HepG2 (cell line): ENCODE data around the gene RNF40. TPM values are rescaled to one million over a fixed set of nuclear protein-coding genes. Genes with fewer than 3 reads are reported as not detected.

Experiments used
- HNF4G ChIP-seq, 2 experiments: sonication (generic) in 1 of 2; formaldehyde crosslinking in 1 of 2; IDR thresholded peaks; 2 replicates each; pipeline versions ENCODE4 v1.4.0 to v1.6.1; 2011 to 2020; ENCODE audit warnings: borderline replicate concordance in 2 of 2, low read depth in 2 of 2, mild to moderate bottlenecking in 2 of 2, low read length in 1 of 2, missing genetic modification reagents in 1 of 2, moderate library complexity in 1 of 2
- HNRNPK ChIP-seq: fragments of 200-400 bp; formaldehyde crosslinking; IDR thresholded peaks from 2 replicates; pipeline ENCODE4 v1.6.1; 2018; ENCODE audit warnings: low read length, low read depth, moderate library complexity, mild to moderate bottlenecking; ENCODE audit not compliant: poor library complexity, severe bottlenecking
- KDM5A ChIP-seq: fragments of 200-600 bp; sonication (generic); IDR thresholded peaks from 2 replicates; pipeline ENCODE4 v1.7.0; 2018; ENCODE audit warnings: antibody characterized with exemption, mild to moderate bottlenecking, low read length, borderline replicate concordance
- KLF12 ChIP-seq: sonication (generic); formaldehyde crosslinking; IDR thresholded peaks from 2 replicates; pipeline ENCODE4 v1.4.0; 2020; ENCODE audit warnings: missing genetic modification reagents, borderline replicate concordance
- MXD3 ChIP-seq: IDR thresholded peaks from 2 replicates; pipeline ENCODE4 v1.6.1; 2016; ENCODE audit warnings: mild to moderate bottlenecking, missing biosample characterization, missing genetic modification reagents
- MXD4 ChIP-seq: IDR thresholded peaks from 2 replicates; pipeline ENCODE4 v1.6.1; 2016; ENCODE audit warnings: mild to moderate bottlenecking, missing biosample characterization, missing genetic modification reagents
- PBX2 ChIP-seq: IDR thresholded peaks from 2 replicates; pipeline ENCODE4 v1.6.1; 2016; ENCODE audit warnings: control low read depth
- REL ChIP-seq: sonication (generic); formaldehyde crosslinking; conservative IDR thresholded peaks from 2 replicates; pipeline ENCODE4 v1.8.0; 2022; ENCODE audit warnings: mild to moderate bottlenecking, missing genetic modification reagents, moderate library complexity
- RFXAP ChIP-seq: sonication (generic); formaldehyde crosslinking; IDR thresholded peaks from 2 replicates; pipeline ENCODE4 v1.4.0; 2020; ENCODE audit warnings: missing genetic modification reagents, borderline replicate concordance
- SP5 ChIP-seq: IDR thresholded peaks from 2 replicates; pipeline ENCODE4 v1.6.1; 2016; ENCODE audit warnings: low read depth, borderline replicate concordance
- TP53 ChIP-seq: sonication (generic); formaldehyde crosslinking; conservative IDR thresholded peaks from 2 replicates; pipeline ENCODE4 v1.4.0; 2020; ENCODE audit warnings: missing genetic modification reagents
- TRAFD1 ChIP-seq: sonication (generic); formaldehyde crosslinking; IDR thresholded peaks from 2 replicates; pipeline ENCODE4 v1.5.1; 2020; ENCODE audit warnings: missing genetic modification reagents, mild to moderate bottlenecking, borderline replicate concordance
- ZNF30 ChIP-seq: sonication (generic); formaldehyde crosslinking; IDR thresholded peaks from 2 replicates; pipeline ENCODE4 v1.5.0; 2020; ENCODE audit warnings: mild to moderate bottlenecking, missing genetic modification reagents
- ZNF543 ChIP-seq: sonication (generic); formaldehyde crosslinking; IDR thresholded peaks from 2 replicates; pipeline ENCODE4 v1.4.0; 2020; ENCODE audit warnings: mild to moderate bottlenecking, missing genetic modification reagents
- ZNF83 ChIP-seq: sonication (generic); formaldehyde crosslinking; IDR thresholded peaks from 2 replicates; pipeline ENCODE4 v1.4.0; 2020; ENCODE audit warnings: missing genetic modification reagents, mild to moderate bottlenecking, borderline replicate concordance
- ZSCAN30 ChIP-seq: sonication (generic); formaldehyde crosslinking; IDR thresholded peaks from 2 replicates; pipeline ENCODE4 v1.5.0; 2020; ENCODE audit warnings: mild to moderate bottlenecking, missing genetic modification reagents
- polyA plus RNA-seq, 8 experiments: library from polyadenylated mRNA; depleted of rRNA in 3 of 8; stranded (reverse) in 7 of 8; unstranded in 1 of 8; fragments of >200 nt; fragmentation: Illumina TruSeq in 4 of 8; extraction: Trizol in 4 of 8; gene quantifications; 2 replicates each; pipeline versions ENCODE4 v1.2.1 to v1.2.3, GENCODE V29; 2011 to 2016; ENCODE audit warnings: low read depth in 4 of 8, missing spikeins in 1 of 8, mixed read lengths in 1 of 8; ENCODE audit not compliant: insufficient read depth in 1 of 8
- total RNA-seq, 5 experiments: library from RNA; depleted of rRNA; stranded (reverse); fragments of >200 nt; fragmentation: Illumina TruSeq; extraction: Trizol; gene quantifications; 2 replicates each; pipeline ENCODE4 v1.2.3, GENCODE V29; 2016; ENCODE audit warnings: low read depth in 1 of 5
- TF ChIP-seq, protein P1 (sequence below), 2 experiments: fragments of 450-650 bp in 1 of 2; sonication (generic) in 1 of 2; formaldehyde crosslinking; IDR thresholded peaks; 2 replicates each; pipeline versions ENCODE4 v1.5.0 to v1.8.0; 2020 to 2022; ENCODE audit warnings: mild to moderate bottlenecking in 1 of 2, missing genetic modification reagents in 1 of 2
- TF ChIP-seq, protein P2 (sequence below): sonication (generic); formaldehyde crosslinking; IDR thresholded peaks from 2 replicates; pipeline ENCODE4 v1.5.0; 2020; ENCODE audit warnings: mild to moderate bottlenecking, missing genetic modification reagents, borderline replicate concordance

Gene RNF40
- total and polyA plus RNA-seq, 2 of the 13 experiments (the other 11 are each of a cell fraction or from before 2014, with no cell fraction given) = 84.0 to 85.6 TPM

GRCh38 chr16:30747799-30748633 is 14.1 kb upstream of the RNF40 start, which contains the start of gene PHKG2 (continued):
- TF ChIP-seq, protein P1, sequence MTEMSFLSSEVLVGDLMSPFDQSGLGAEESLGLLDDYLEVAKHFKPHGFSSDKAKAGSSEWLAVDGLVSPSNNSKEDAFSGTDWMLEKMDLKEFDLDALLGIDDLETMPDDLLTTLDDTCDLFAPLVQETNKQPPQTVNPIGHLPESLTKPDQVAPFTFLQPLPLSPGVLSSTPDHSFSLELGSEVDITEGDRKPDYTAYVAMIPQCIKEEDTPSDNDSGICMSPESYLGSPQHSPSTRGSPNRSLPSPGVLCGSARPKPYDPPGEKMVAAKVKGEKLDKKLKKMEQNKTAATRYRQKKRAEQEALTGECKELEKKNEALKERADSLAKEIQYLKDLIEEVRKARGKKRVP (CRISPR knock-in tag; IDR thresholded peaks at IDR 0.05) = no peak
- no peak; the same call in 1 of the 2 replicates for TF ChIP-seq ZNF83
- TF ChIP-seq SP5 (CRISPR knock-in tag) = peak; percentile 28; the same call in 1 of the 2 replicates
- no peak for TF ChIP-seq HNF4G (IDR thresholded peaks at IDR 0.05; ENCODE audit: borderline replicate concordance, low read depth, low read length)
- TF ChIP-seq HNF4G (CRISPR knock-in tag; IDR thresholded peaks at IDR 0.05; ENCODE audit: borderline replicate concordance, low read depth) = no peak
- TF ChIP-seq, protein P2, sequence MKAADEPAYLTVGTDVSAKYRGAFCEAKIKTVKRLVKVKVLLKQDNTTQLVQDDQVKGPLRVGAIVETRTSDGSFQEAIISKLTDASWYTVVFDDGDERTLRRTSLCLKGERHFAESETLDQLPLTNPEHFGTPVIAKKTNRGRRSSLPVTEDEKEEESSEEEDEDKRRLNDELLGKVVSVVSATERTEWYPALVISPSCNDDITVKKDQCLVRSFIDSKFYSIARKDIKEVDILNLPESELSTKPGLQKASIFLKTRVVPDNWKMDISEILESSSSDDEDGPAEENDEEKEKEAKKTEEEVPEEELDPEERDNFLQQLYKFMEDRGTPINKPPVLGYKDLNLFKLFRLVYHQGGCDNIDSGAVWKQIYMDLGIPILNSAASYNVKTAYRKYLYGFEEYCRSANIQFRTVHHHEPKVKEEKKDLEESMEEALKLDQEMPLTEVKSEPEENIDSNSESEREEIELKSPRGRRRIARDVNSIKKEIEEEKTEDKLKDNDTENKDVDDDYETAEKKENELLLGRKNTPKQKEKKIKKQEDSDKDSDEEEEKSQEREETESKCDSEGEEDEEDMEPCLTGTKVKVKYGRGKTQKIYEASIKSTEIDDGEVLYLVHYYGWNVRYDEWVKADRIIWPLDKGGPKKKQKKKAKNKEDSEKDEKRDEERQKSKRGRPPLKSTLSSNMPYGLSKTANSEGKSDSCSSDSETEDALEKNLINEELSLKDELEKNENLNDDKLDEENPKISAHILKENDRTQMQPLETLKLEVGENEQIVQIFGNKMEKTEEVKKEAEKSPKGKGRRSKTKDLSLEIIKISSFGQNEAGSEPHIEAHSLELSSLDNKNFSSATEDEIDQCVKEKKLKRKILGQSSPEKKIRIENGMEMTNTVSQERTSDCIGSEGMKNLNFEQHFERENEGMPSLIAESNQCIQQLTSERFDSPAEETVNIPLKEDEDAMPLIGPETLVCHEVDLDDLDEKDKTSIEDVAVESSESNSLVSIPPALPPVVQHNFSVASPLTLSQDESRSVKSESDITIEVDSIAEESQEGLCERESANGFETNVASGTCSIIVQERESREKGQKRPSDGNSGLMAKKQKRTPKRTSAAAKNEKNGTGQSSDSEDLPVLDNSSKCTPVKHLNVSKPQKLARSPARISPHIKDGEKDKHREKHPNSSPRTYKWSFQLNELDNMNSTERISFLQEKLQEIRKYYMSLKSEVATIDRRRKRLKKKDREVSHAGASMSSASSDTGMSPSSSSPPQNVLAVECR (CRISPR knock-in tag) = peak; percentile 94
- peak; percentile 40; the same call in 1 of the 2 replicates for TF ChIP-seq KLF12
- TF ChIP-seq ZNF543 (CRISPR knock-in tag) = 0 out of 2 replicates have a peak, but pooled peaks have one; percentile 29
- TF ChIP-seq ZNF30 = no peak
- TF ChIP-seq RFXAP = peak; percentile 97
- TF ChIP-seq KDM5A = peak; percentile 36; the same call in 1 of the 2 replicates
- TF ChIP-seq TP53 (CRISPR knock-in tag) = no peak
- peak; percentile 89; the same call in 1 of the 2 replicates for TF ChIP-seq MXD3 (CRISPR knock-in tag)
- TF ChIP-seq PBX2 (CRISPR knock-in tag) = peak; percentile 31; the same call in 1 of the 2 replicates
- TF ChIP-seq TRAFD1 (CRISPR knock-in tag) = no peak
- peak; percentile 95 for TF ChIP-seq MXD4 (CRISPR knock-in tag)
- TF ChIP-seq HNRNPK = peak; percentile 97
- TF ChIP-seq ZSCAN30 = no peak
- no peak for TF ChIP-seq REL (CRISPR knock-in tag)
